B cell (primary cell): Measurements from ENCODE around the gene PLEKHO1. TPM values are rescaled to one million over a fixed set of nuclear protein-coding genes. Genes with fewer than 3 reads are reported as not detected.

Experiments
- ATAC-seq: fragments of 200-7000 bp; cut with Tn5 transposase; one replicate; pipeline ENCODE4 v1.10.0; 2021; ENCODE audit warnings: low read depth, mild to moderate bottlenecking, moderate number of reproducible peaks, moderate library complexity
- CTCF ChIA-PET: fragments of 350-600 bp; sonication (Branson Sonifier 250); formaldehyde crosslinking; loops from one replicate; lab custom pipeline; 2021; ENCODE audit warnings: antibody characterized with exemption, inconsistent platforms; lab: Charles Lee
- POLR2A ChIA-PET: fragments of 350-600 bp; sonication (Branson Sonifier 250); formaldehyde crosslinking; loops from one replicate; lab custom pipeline; 2021; ENCODE audit warnings: antibody characterized with exemption; lab: Charles Lee
- DNase-seq: peaks from one replicate; pipeline ENCODE4 v3.0.0; 2013
- H2AFZ ChIP-seq: 2 replicates; pipeline ENCODE4 v1.6.1; 2012; ENCODE audit warnings: mild to moderate bottlenecking, low read depth, low read length; ENCODE audit not compliant: insufficient read depth, poor library complexity, severe bottlenecking
- H3K27ac ChIP-seq, 2 donors: 1 replicate in 1 of 2; 2 replicates in 1 of 2; pipeline ENCODE4 v1.5.1; 2012 to 2013; ENCODE audit warnings: low read length in 2 of 2, mild to moderate bottlenecking in 2 of 2, moderate library complexity in 1 of 2
- H3K27me3 ChIP-seq, 4 experiments: fragments of 200-600 bp in 1 of 4; sonication (generic) in 1 of 4; replicated peaks in 1 of 4; 1 replicate in 2 of 4; 2 replicates in 2 of 4; pipeline versions ENCODE4 v1.6.1 to v1.7.0; 2013 to 2016; ENCODE audit warnings: low read length in 3 of 4, mild to moderate bottlenecking in 2 of 4, mixed read lengths in 1 of 4, moderate library complexity in 1 of 4; ENCODE audit not compliant: insufficient read depth in 4 of 4, control insufficient read depth in 3 of 4; ENCODE audit errors: control extremely low read depth in 1 of 4
- H3K36me3 ChIP-seq, 2 experiments: replicated peaks in 1 of 2; 1 replicate in 1 of 2; 2 replicates in 1 of 2; pipeline versions ENCODE4 v1.6.1 to v1.7.1; 2013; ENCODE audit warnings: low read length in 1 of 2; ENCODE audit not compliant: insufficient read depth in 2 of 2, control insufficient read depth in 1 of 2; ENCODE audit errors: control extremely low read depth in 1 of 2, extremely low read depth in 1 of 2
- H3K4me1 ChIP-seq, 2 donors: fragments of 200-600 bp in 1 of 2; sonication (generic) in 1 of 2; 1 replicate in 1 of 2; 2 replicates in 1 of 2; pipeline versions ENCODE4 v1.5.1 to v1.6.1; 2013 to 2017; ENCODE audit warnings: low read length in 2 of 2; ENCODE audit not compliant: control insufficient read depth in 2 of 2, insufficient read depth in 2 of 2
- H3K4me2 ChIP-seq: replicated peaks from 2 replicates; pipeline ENCODE3; 2012; ENCODE audit warnings: mild to moderate bottlenecking, low read depth, low read length; ENCODE audit not compliant: poor library complexity, severe bottlenecking
- H3K4me3 ChIP-seq, 5 experiments: fragments of 200-600 bp in 1 of 5; sonication (generic) in 1 of 5; 1 replicate in 3 of 5; 2 replicates in 2 of 5; pipeline versions ENCODE4 v1.5.1 to v1.7.0; 2011 to 2016; ENCODE audit warnings: low read length in 4 of 5, mild to moderate bottlenecking in 4 of 5, low read depth in 2 of 5, control low read depth in 1 of 5, moderate library complexity in 1 of 5; ENCODE audit not compliant: insufficient read depth in 1 of 5; ENCODE audit errors: control extremely low read depth in 1 of 5, extremely low read depth in 1 of 5
- H3K79me2 ChIP-seq: fragments of 200-600 bp; sonication (generic); one replicate; pipeline ENCODE4 v1.6.0; 2016; ENCODE audit warnings: low read length; ENCODE audit not compliant: control insufficient read depth, insufficient read depth
- H3K9ac ChIP-seq: fragments of 200-600 bp; sonication (generic); 2 replicates; pipeline ENCODE4 v1.6.1; 2017; ENCODE audit warnings: mild to moderate bottlenecking, low read length, moderate library complexity
- H3K9me3 ChIP-seq, 3 donors: one replicate each; pipeline versions ENCODE4 v1.6.1 to v1.7.1; 2013; ENCODE audit warnings: low read length in 2 of 3; ENCODE audit not compliant: control insufficient read depth in 2 of 3, insufficient read depth in 1 of 3; ENCODE audit errors: control extremely low read depth in 1 of 3
- H4K20me1 ChIP-seq: 2 replicates; pipeline ENCODE4 v1.6.0; 2012; ENCODE audit warnings: mild to moderate bottlenecking, low read length; ENCODE audit not compliant: insufficient read depth, control insufficient read depth, poor library complexity, severe bottlenecking
- H3K27ac Mint-ChIP-seq: one replicate; pipeline ENCODE4 v1.8.0; 2021; ENCODE audit warnings: mixed read lengths
- H3K27me3 Mint-ChIP-seq: one replicate; pipeline ENCODE4 v1.8.0; 2021; ENCODE audit warnings: mixed read lengths
- H3K4me1 Mint-ChIP-seq: one replicate; pipeline ENCODE4 v1.8.0; 2021; ENCODE audit warnings: mixed read lengths
- H3K4me3 Mint-ChIP-seq: one replicate; pipeline ENCODE4 v1.8.0; 2021; ENCODE audit warnings: mixed read lengths
- H3K9me3 Mint-ChIP-seq: one replicate; pipeline ENCODE4 v1.8.0; 2022; ENCODE audit warnings: mixed read lengths; ENCODE audit not compliant: insufficient read depth
- CTCF ChIP-seq: fragments of 200-600 bp; IDR thresholded peaks from one replicate; pipeline ENCODE4 v1.8.0; 2022; ENCODE audit warnings: antibody characterized with exemption, mild to moderate bottlenecking
- EZH2 ChIP-seq: IDR thresholded peaks from 2 replicates; pipeline ENCODE4 v1.6.1; 2012; ENCODE audit warnings: borderline replicate concordance, low read depth, mild to moderate bottlenecking, moderate library complexity, low read length; ENCODE audit not compliant: insufficient read depth, poor library complexity, severe bottlenecking
- whole genome bisulfite sequencing: methylation state at CpG from one replicate; pipeline ENCODE4 v1.1.5; 2013; ENCODE audit warnings: missing lambda C conversion rate; ENCODE audit not compliant: insufficient coverage; 5-methylcytosine and 5-hydroxymethylcytosine counted together
- intact Hi-C: fragments of 100-400 bp; cut with micrococcal nuclease; formaldehyde crosslinking; loops from one replicate; pipeline ENCODE4 v1.10.0; 2022
- polyA plus RNA-seq: library from polyadenylated mRNA; depleted of rRNA; stranded (reverse); fragments of >200 nt; gene quantifications from 2 replicates; pipeline ENCODE4 v1.2.3, GENCODE V29; 2012
- total RNA-seq, 2 donors: library from RNA; stranded (reverse); fragments of 120-200 nt in 1 of 2; gene quantifications; 1 replicate in 1 of 2; 2 replicates in 1 of 2; pipeline versions ENCODE4 v1.2.3 to v1.2.4, GENCODE V29; 2013 to 2022

The PLEKHO1 gene
- total and polyA plus RNA-seq, 2 donors (not counting 1 experiment from before 2014, with no cell fraction given): 129 to 186 TPM

- intact Hi-C loops: no loop called here
- no peak for ATAC-seq
These were observed 23.4 kb downstream of the PLEKHO1 start for GRCh38 chr1:150173141-150173585.

More at GRCh38 chr1:150173141-150173585, 23.4 kb downstream of the PLEKHO1 start:
- Mint-ChIP-seq H3K4me1 (peaks cover 3% of the 10 kb centered on the region), H3K4me3 (no peak overlapping the region), H3K27ac (no peak overlapping the region), H3K27me3 (no peaks in the 10 kb centered on the region), H3K9me3 (no peaks in the 10 kb centered on the region)
- TF ChIP-seq EZH2: no peak
- no peak for TF ChIP-seq CTCF
- Histone ChIP-seq H3K4me3 (no peak overlapping the region), H3K27me3 (no peaks in the 10 kb centered on the region), H3K27ac (no peak overlapping the region), H4K20me1 (no peaks in the 10 kb centered on the region), H3K36me3 (peaks cover 0 to 4% of the 10 kb centered on the region in 2 experiments), H3K79me2 (peaks cover 3% of the 10 kb centered on the region), H3K9ac (no peak overlapping the region), H2AFZ (no peak overlapping the region), H3K9me3 (no peaks in the 10 kb centered on the region), H3K4me1 (peaks cover 5 to 6% of the 10 kb centered on the region in 2 donors), H3K4me2 (no peak overlapping the region)
- POLR2A ChIA-PET: interaction anchor here (1.4 kb wide), 1 partner anchor 14 kb away, joined by 15 read pairs; no protein-coding TSS in a partner anchor
- 94% methylated on average over 6 of the region's 7 CpGs for WGBS
- CTCF ChIA-PET: interaction anchor here (1.6 to 23.1 kb wide), 3 partner anchors 8 to 122 kb away, joined by 3 to 637 read pairs (median 4); partner anchors contain the start of gene VPS45
- no peak for DNase-seq
